WTC11 (cell line): Measurements from ENCODE around the gene ELMO1. TPM values are rescaled to one million over a fixed set of nuclear protein-coding genes. Genes with fewer than 3 reads are reported as not detected.

ENCODE experiments used
- ATAC-seq: fragments of 200-7000 bp; cut with Tn5 transposase; 2 replicates; pipeline ENCODE4 v1.10.0; 2021; ENCODE audit warnings: mild to moderate bottlenecking, moderate library complexity
- CTCF ChIA-PET: fragments of 300-600 bp; sonication (Branson Sonifier 250); formaldehyde crosslinking; loops from one replicate; lab custom pipeline; 2021; ENCODE audit warnings: antibody characterized with exemption; lab: Charles Lee
- POLR2A ChIA-PET: fragments of 350-600 bp; sonication (Branson Sonifier 250); formaldehyde crosslinking; loops from one replicate; lab custom pipeline; 2021; ENCODE audit warnings: antibody characterized with exemption; lab: Charles Lee
- DNase-seq: peaks from one replicate; pipeline ENCODE4 v3.0.0; 2021; ENCODE audit warnings: low spot score
- H3K27ac Mint-ChIP-seq: 2 replicates; pipeline ENCODE4 v1.8.0; 2021; ENCODE audit warnings: mixed read lengths
- H3K27me3 Mint-ChIP-seq: 2 replicates; pipeline ENCODE4 v1.8.0; 2021; ENCODE audit warnings: low read depth, mild to moderate bottlenecking, moderate library complexity, mixed read lengths
- H3K36me3 Mint-ChIP-seq: 2 replicates; pipeline ENCODE4 v1.8.0; 2021; ENCODE audit warnings: mixed read lengths
- H3K4me1 Mint-ChIP-seq: 2 replicates; pipeline ENCODE4 v1.8.0; 2022; ENCODE audit warnings: mixed read lengths
- H3K4me3 Mint-ChIP-seq: 2 replicates; pipeline ENCODE4 v1.8.0; 2021; ENCODE audit warnings: mild to moderate bottlenecking, moderate library complexity, mixed read lengths
- H3K9me3 Mint-ChIP-seq: 2 replicates; pipeline ENCODE4 v1.8.0; 2021; ENCODE audit warnings: mixed read lengths
- ARID4B ChIP-seq: sonication (generic); formaldehyde crosslinking; IDR thresholded peaks from 2 replicates; pipeline ENCODE4 v1.8.0; 2023; ENCODE audit warnings: missing genetic modification reagents, mild to moderate bottlenecking, borderline replicate concordance
- CDX4 ChIP-seq: fragments of 250-450 bp; sonication (Bioruptor Pico); IDR thresholded peaks from 2 replicates; pipeline ENCODE4 v1.9.0; 2021; ENCODE audit warnings: moderate library complexity, mild to moderate bottlenecking, inconsistent platforms, borderline replicate concordance
- ELF4 ChIP-seq: sonication (generic); formaldehyde crosslinking; IDR thresholded peaks from 2 replicates; pipeline ENCODE4 v1.8.1; 2022; ENCODE audit warnings: low read depth, mild to moderate bottlenecking, moderate library complexity, missing genetic modification reagents
- ERG ChIP-seq: fragments of 250-450 bp; sonication (Bioruptor Pico); IDR thresholded peaks from 2 replicates; pipeline ENCODE4 v1.8.0; 2021; ENCODE audit warnings: mild to moderate bottlenecking
- FOXK1 ChIP-seq: sonication (generic); formaldehyde crosslinking; IDR thresholded peaks from 2 replicates; pipeline ENCODE4 v1.8.0; 2022; ENCODE audit warnings: mild to moderate bottlenecking, moderate library complexity, missing genetic modification reagents
- KAT7 ChIP-seq: sonication (generic); formaldehyde crosslinking; IDR thresholded peaks from 2 replicates; pipeline ENCODE4 v1.8.1; 2023; ENCODE audit warnings: missing genetic modification reagents, mild to moderate bottlenecking, borderline replicate concordance
- MYBL2 ChIP-seq: sonication (generic); formaldehyde crosslinking; IDR thresholded peaks from 2 replicates; pipeline ENCODE4 v1.8.1; 2023; ENCODE audit warnings: mild to moderate bottlenecking, moderate library complexity, missing genetic modification reagents
- NR2C2 ChIP-seq: sonication (generic); formaldehyde crosslinking; IDR thresholded peaks from 2 replicates; pipeline ENCODE4 v1.8.0; 2022; ENCODE audit warnings: mild to moderate bottlenecking, missing genetic modification reagents
- RELA ChIP-seq: sonication (generic); formaldehyde crosslinking; IDR thresholded peaks from 2 replicates; pipeline ENCODE4 v1.8.1; 2022; ENCODE audit warnings: missing genetic modification reagents, mild to moderate bottlenecking, borderline replicate concordance
- SMAD3 ChIP-seq: sonication (generic); formaldehyde crosslinking; IDR thresholded peaks from 2 replicates; pipeline ENCODE4 v1.8.0; 2022; ENCODE audit warnings: missing genetic modification reagents, mild to moderate bottlenecking, borderline replicate concordance
- SMAD4 ChIP-seq: sonication (generic); formaldehyde crosslinking; IDR thresholded peaks from 2 replicates; pipeline ENCODE4 v1.8.0; 2022; ENCODE audit warnings: mild to moderate bottlenecking, missing genetic modification reagents
- SOX15 ChIP-seq: fragments of 250-450 bp; sonication (Bioruptor Pico); IDR thresholded peaks from 2 replicates; pipeline ENCODE4 v1.9.0; 2021; ENCODE audit warnings: mild to moderate bottlenecking
- SP1 ChIP-seq: sonication (generic); formaldehyde crosslinking; conservative IDR thresholded peaks from 2 replicates; pipeline ENCODE4 v1.8.1; 2022; ENCODE audit warnings: missing genetic modification reagents
- ZBTB43 ChIP-seq: sonication (generic); formaldehyde crosslinking; IDR thresholded peaks from 2 replicates; pipeline ENCODE4 v1.8.1; 2023; ENCODE audit warnings: mild to moderate bottlenecking, missing genetic modification reagents
- ZNF121 ChIP-seq: sonication (generic); formaldehyde crosslinking; IDR thresholded peaks from 2 replicates; pipeline ENCODE4 v1.8.0; 2023; ENCODE audit warnings: missing genetic modification reagents
- ZNF263 ChIP-seq: sonication (generic); formaldehyde crosslinking; IDR thresholded peaks from 2 replicates; pipeline ENCODE4 v1.8.1; 2022; ENCODE audit warnings: low read depth, mild to moderate bottlenecking, moderate library complexity, missing genetic modification reagents
- total RNA-seq: library from RNA; stranded (reverse); gene quantifications from 3 replicates; pipeline ENCODE4 v1.2.3, GENCODE V29; 2021
- TF ChIP-seq, protein P1 (sequence below): fragments of 200-600 bp; IDR thresholded peaks from 2 replicates; pipeline ENCODE4 v1.8.0; 2022; ENCODE audit warnings: antibody characterized with exemption
- TF ChIP-seq, protein P2 (sequence below): fragments of 250-450 bp; sonication (Bioruptor Pico); IDR thresholded peaks from 2 replicates; pipeline ENCODE4 v1.9.0; 2021; ENCODE audit warnings: mild to moderate bottlenecking
- TF ChIP-seq, protein P3 (sequence below): sonication (generic); formaldehyde crosslinking; IDR thresholded peaks from 2 replicates; pipeline ENCODE4 v1.8.0; 2023; ENCODE audit warnings: mild to moderate bottlenecking, missing genetic modification reagents
- TF ChIP-seq, protein P4 (sequence below): sonication (generic); formaldehyde crosslinking; IDR thresholded peaks from 2 replicates; pipeline ENCODE4 v1.8.1; 2023; ENCODE audit warnings: mild to moderate bottlenecking, missing genetic modification reagents, moderate library complexity
- TF ChIP-seq, protein P5 (sequence below): sonication (generic); formaldehyde crosslinking; IDR thresholded peaks from 2 replicates; pipeline ENCODE4 v1.8.0; 2022; ENCODE audit warnings: mild to moderate bottlenecking, missing genetic modification reagents

ELMO1 gene
- total RNA-seq, 1 experiment from 2014 or later = 19.4 TPM

- TF ChIP-seq ERG (CRISPR knock-in tag) (no peak), SMAD4 (CRISPR knock-in tag) (no peak), RELA (CRISPR knock-in tag) (no peak), MYBL2 (CRISPR knock-in tag) (no peak), ZBTB43 (CRISPR knock-in tag) (no peak), ZNF263 (CRISPR knock-in tag) (no peak), SMAD3 (CRISPR knock-in tag) (no peak), ZNF121 (CRISPR knock-in tag) (no peak), ARID4B (CRISPR knock-in tag) (no peak), KAT7 (CRISPR knock-in tag) (no peak)
- TF ChIP-seq, protein P1, sequence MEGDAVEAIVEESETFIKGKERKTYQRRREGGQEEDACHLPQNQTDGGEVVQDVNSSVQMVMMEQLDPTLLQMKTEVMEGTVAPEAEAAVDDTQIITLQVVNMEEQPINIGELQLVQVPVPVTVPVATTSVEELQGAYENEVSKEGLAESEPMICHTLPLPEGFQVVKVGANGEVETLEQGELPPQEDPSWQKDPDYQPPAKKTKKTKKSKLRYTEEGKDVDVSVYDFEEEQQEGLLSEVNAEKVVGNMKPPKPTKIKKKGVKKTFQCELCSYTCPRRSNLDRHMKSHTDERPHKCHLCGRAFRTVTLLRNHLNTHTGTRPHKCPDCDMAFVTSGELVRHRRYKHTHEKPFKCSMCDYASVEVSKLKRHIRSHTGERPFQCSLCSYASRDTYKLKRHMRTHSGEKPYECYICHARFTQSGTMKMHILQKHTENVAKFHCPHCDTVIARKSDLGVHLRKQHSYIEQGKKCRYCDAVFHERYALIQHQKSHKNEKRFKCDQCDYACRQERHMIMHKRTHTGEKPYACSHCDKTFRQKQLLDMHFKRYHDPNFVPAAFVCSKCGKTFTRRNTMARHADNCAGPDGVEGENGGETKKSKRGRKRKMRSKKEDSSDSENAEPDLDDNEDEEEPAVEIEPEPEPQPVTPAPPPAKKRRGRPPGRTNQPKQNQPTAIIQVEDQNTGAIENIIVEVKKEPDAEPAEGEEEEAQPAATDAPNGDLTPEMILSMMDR = no peak
- TF ChIP-seq, protein P2, sequence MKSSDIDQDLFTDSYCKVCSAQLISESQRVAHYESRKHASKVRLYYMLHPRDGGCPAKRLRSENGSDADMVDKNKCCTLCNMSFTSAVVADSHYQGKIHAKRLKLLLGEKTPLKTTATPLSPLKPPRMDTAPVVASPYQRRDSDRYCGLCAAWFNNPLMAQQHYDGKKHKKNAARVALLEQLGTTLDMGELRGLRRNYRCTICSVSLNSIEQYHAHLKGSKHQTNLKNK = no peak
Measured at GRCh38 chr7:37424521-37424920, 24.1 kb downstream of the ELMO1 start (continued).

DNA sequence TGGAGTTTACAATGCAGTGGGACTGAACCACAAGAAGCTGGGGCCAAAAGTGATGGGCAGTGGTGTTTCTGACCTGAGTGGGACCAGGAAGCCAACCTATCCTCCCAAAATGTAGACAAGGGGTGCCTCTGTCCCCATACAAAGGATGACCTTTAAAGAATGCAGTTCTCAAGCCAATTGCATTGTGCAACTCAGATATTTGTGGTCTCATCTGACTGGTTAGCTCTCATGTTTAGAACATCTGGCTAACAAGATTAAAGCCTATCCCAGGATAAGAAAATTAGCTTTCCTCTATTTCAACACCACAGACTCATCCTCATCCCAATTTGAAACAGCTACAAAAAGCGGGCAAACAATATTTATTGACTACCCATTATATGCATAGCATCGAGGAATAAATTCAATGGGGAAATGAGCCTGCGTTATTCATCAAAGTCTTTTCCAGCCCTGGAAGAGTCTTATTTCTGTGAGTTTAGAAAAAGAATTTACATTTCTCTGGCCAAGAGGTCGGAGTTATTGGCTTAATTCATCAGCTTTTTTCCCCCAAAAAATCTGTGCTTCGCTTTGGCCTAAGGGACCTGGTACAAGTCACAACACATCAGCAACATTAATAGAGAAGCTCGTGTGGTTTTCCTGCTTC, 26.7 kb downstream of the ELMO1 start:
- ATAC-seq (no peak), DNase-seq (no peak)
- no peaks in the 10 kb centered on the region for H3K27me3 Mint-ChIP-seq
- no peak overlapping the region for H3K4me3 Mint-ChIP-seq
- peaks cover 2% of the 10 kb centered on the region for H3K4me1 Mint-ChIP-seq
- H3K27ac Mint-ChIP-seq = no peak overlapping the region
- no peaks in the 10 kb centered on the region for H3K9me3 Mint-ChIP-seq
- H3K36me3 Mint-ChIP-seq = no peaks in the 10 kb centered on the region
- POLR2A ChIA-PET = no interaction called here
- CTCF ChIA-PET = no interaction called here
- no peak for TF ChIP-seq SOX15
- no peak for TF ChIP-seq NR2C2 (CRISPR knock-in tag)
- TF ChIP-seq, protein P3, sequence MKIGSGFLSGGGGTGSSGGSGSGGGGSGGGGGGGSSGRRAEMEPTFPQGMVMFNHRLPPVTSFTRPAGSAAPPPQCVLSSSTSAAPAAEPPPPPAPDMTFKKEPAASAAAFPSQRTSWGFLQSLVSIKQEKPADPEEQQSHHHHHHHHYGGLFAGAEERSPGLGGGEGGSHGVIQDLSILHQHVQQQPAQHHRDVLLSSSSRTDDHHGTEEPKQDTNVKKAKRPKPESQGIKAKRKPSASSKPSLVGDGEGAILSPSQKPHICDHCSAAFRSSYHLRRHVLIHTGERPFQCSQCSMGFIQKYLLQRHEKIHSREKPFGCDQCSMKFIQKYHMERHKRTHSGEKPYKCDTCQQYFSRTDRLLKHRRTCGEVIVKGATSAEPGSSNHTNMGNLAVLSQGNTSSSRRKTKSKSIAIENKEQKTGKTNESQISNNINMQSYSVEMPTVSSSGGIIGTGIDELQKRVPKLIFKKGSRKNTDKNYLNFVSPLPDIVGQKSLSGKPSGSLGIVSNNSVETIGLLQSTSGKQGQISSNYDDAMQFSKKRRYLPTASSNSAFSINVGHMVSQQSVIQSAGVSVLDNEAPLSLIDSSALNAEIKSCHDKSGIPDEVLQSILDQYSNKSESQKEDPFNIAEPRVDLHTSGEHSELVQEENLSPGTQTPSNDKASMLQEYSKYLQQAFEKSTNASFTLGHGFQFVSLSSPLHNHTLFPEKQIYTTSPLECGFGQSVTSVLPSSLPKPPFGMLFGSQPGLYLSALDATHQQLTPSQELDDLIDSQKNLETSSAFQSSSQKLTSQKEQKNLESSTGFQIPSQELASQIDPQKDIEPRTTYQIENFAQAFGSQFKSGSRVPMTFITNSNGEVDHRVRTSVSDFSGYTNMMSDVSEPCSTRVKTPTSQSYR (CRISPR knock-in tag) = no peak
- no peak for TF ChIP-seq CDX4 (CRISPR knock-in tag)
- no peak for TF ChIP-seq ELF4 (CRISPR knock-in tag)
- no peak for TF ChIP-seq FOXK1
- TF ChIP-seq, protein P4, sequence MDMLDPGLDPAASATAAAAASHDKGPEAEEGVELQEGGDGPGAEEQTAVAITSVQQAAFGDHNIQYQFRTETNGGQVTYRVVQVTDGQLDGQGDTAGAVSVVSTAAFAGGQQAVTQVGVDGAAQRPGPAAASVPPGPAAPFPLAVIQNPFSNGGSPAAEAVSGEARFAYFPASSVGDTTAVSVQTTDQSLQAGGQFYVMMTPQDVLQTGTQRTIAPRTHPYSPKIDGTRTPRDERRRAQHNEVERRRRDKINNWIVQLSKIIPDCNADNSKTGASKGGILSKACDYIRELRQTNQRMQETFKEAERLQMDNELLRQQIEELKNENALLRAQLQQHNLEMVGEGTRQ (CRISPR knock-in tag) = no peak
- no peak for TF ChIP-seq SP1
- TF ChIP-seq, protein P5, sequence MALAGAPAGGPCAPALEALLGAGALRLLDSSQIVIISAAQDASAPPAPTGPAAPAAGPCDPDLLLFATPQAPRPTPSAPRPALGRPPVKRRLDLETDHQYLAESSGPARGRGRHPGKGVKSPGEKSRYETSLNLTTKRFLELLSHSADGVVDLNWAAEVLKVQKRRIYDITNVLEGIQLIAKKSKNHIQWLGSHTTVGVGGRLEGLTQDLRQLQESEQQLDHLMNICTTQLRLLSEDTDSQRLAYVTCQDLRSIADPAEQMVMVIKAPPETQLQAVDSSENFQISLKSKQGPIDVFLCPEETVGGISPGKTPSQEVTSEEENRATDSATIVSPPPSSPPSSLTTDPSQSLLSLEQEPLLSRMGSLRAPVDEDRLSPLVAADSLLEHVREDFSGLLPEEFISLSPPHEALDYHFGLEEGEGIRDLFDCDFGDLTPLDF = no peak
- TF ChIP-seq, protein P2 = no peak
